Liver (tissue), 3 donors: Measurements from ENCODE around the gene CDK11B.

Experiments used
- RXRA ChIP-seq, 2 donors: IDR thresholded peaks; 2 replicates each; pipeline ENCODE4 v1.6.1; 2017 to 2018; ENCODE audit warnings: antibody characterized with exemption in 2 of 2, mild to moderate bottlenecking in 1 of 2
- SP1 ChIP-seq: IDR thresholded peaks from 2 replicates; pipeline ENCODE4 v1.6.1; 2018; ENCODE audit warnings: antibody characterized with exemption, mild to moderate bottlenecking
- TF ChIP-seq, protein P1 (sequence below): fragments of 150-350 bp; IDR thresholded peaks from 2 replicates; pipeline ENCODE4 v1.5.1; 2017; ENCODE audit warnings: improper control_type of control experiment, low read depth, low read length; ENCODE audit not compliant: missing input control
- donor health status: healthy.
- donor health status: healthy.

DNA sequence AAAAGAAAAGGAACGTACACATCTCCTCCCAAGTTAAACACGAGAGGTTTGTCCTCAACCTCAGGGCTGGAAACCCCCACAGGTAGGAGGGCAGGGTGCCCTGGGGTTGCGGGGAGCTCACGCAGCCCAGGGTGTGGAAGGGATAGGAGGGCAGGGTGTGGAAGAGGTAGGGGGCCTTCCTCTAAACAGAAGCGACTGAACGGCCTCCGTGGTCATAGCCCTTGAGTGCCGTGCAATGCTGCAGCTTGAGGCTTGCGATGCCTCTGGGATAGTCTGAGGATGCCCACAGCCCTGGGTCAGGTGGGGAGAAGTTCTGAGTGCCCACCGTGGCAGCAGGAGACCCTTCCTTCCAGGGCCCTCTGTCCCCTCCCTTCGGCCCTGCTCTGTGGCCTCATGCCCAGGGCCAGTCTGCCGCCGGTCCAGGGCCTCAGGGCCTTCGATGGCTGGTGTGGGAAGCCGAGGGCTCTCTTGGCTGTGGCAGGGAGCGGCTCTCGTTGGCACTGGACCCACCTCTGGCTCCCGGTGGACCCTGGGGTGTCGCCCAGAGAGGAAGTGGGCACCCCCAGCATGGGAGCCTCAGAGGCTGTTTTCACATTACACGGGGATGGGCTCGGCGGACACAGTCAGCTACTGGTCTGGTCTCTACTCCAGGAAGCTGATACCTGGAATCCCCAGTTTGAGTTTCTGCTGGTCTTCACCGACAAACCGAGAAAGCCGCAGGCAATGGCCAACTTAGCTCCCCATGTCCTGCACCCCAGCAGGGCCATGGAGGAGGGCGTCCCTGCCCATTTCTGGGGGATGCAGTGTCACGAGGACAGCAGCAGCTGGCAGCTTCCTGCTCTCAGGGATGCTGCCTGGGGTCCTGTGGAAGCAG, 6.4 kb upstream of the CDK11B start:
- TF ChIP-seq, protein P1, sequence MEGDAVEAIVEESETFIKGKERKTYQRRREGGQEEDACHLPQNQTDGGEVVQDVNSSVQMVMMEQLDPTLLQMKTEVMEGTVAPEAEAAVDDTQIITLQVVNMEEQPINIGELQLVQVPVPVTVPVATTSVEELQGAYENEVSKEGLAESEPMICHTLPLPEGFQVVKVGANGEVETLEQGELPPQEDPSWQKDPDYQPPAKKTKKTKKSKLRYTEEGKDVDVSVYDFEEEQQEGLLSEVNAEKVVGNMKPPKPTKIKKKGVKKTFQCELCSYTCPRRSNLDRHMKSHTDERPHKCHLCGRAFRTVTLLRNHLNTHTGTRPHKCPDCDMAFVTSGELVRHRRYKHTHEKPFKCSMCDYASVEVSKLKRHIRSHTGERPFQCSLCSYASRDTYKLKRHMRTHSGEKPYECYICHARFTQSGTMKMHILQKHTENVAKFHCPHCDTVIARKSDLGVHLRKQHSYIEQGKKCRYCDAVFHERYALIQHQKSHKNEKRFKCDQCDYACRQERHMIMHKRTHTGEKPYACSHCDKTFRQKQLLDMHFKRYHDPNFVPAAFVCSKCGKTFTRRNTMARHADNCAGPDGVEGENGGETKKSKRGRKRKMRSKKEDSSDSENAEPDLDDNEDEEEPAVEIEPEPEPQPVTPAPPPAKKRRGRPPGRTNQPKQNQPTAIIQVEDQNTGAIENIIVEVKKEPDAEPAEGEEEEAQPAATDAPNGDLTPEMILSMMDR = no peak
- no peak for TF ChIP-seq SP1
- TF ChIP-seq RXRA (IDR thresholded peaks at IDR 0.05) = no peak
